Subcutaneous abdominal adipose tissue (tissue), 5 donors: ENCODE data around the gene TBX3.

Experiments used
- H3K27ac ChIP-seq: one replicate; pipeline ENCODE4 v1.7.0; 2013; ENCODE audit warnings: low read depth, mild to moderate bottlenecking, inconsistent platforms, low read length, moderate library complexity
- H3K27me3 ChIP-seq, 5 donors: one replicate each; pipeline ENCODE4 v1.7.0; 2013; ENCODE audit warnings: low read length in 5 of 5, inconsistent platforms in 1 of 5; ENCODE audit not compliant: control insufficient read depth in 5 of 5, insufficient read depth in 4 of 5
- H3K36me3 ChIP-seq, 5 donors: one replicate each; pipeline ENCODE4 v1.7.0; 2013; ENCODE audit warnings: low read length in 5 of 5; ENCODE audit not compliant: control insufficient read depth in 5 of 5, insufficient read depth in 5 of 5
- H3K4me1 ChIP-seq, 5 donors: one replicate each; pipeline ENCODE4 v1.7.0; 2013; ENCODE audit warnings: low read length in 5 of 5, mild to moderate bottlenecking in 3 of 5, moderate library complexity in 1 of 5; ENCODE audit not compliant: control insufficient read depth in 5 of 5, insufficient read depth in 5 of 5
- H3K4me3 ChIP-seq, 5 donors: one replicate each; pipeline ENCODE4 v1.7.0; 2013; ENCODE audit warnings: low read length in 5 of 5, low read depth in 1 of 5
- H3K9ac ChIP-seq, 5 donors: one replicate each; pipeline ENCODE4 v1.7.0; 2013; ENCODE audit warnings: low read length in 5 of 5, mild to moderate bottlenecking in 4 of 5, moderate library complexity in 3 of 5
- H3K9me3 ChIP-seq, 5 donors: one replicate each; pipeline ENCODE4 v1.7.0; 2013; ENCODE audit warnings: low read length in 5 of 5; ENCODE audit not compliant: control insufficient read depth in 5 of 5
- donor health status: healthy.
- donor health status: healthy.
- donor health status: healthy.
- donor health status: healthy.
- donor health status: healthy.

The TBX3 gene

GRCh38 chr12:114697741-114698565 lies 14.0 kb upstream of the TBX3 start:
- Histone ChIP-seq H3K27ac (no peak overlapping the region), H3K4me1 (peaks cover 0 to 27% (median 21%) of the 10 kb centered on the region in 5 donors), H3K27me3 (peaks cover 43 to 90% (median 81%) of the 10 kb centered on the region in 5 donors), H3K9ac (peak overlapping the region in 1 of 5 donors; percentile 25), H3K4me3 (peak overlapping the region; percentile 44 to 57 (median 52)), H3K9me3 (no peaks in the 10 kb centered on the region), H3K36me3 (no peaks in the 10 kb centered on the region)

- H3K9ac ChIP-seq: no peak overlapping the region
- H3K27ac ChIP-seq: no peak overlapping the region
- H3K27me3 ChIP-seq: peaks cover 43 to 90% (median 85%) of the 10 kb centered on the region in 5 donors
- H3K4me3 ChIP-seq: peak overlapping the region in 2 of 5 donors; percentile 44 to 56
- no peaks in the 10 kb centered on the region for H3K9me3 ChIP-seq
- H3K4me1 ChIP-seq: peaks cover 0 to 32% (median 27%) of the 10 kb centered on the region in 5 donors
- H3K36me3 ChIP-seq: no peaks in the 10 kb centered on the region
These were observed 13.3 kb upstream of the TBX3 start for GRCh38 chr12:114697243-114697716.

- peaks cover 0 to 35% (median 31%) of the 10 kb centered on the region in 5 donors for H3K4me1 ChIP-seq
- no peak overlapping the region for H3K9ac ChIP-seq
- H3K36me3 ChIP-seq: no peaks in the 10 kb centered on the region
- peaks cover 37 to 89% (median 79%) of the 10 kb centered on the region in 5 donors for H3K27me3 ChIP-seq
- H3K27ac ChIP-seq: no peak overlapping the region
- H3K9me3 ChIP-seq: no peaks in the 10 kb centered on the region
- no peak overlapping the region for H3K4me3 ChIP-seq
These were observed 12.7 kb upstream of the TBX3 start for GRCh38 chr12:114696443-114697242.

GRCh38 chr12:114695305-114695592 lies 11.3 kb upstream of the TBX3 start:
- Histone ChIP-seq H3K36me3 (no peaks in the 10 kb centered on the region), H3K27me3 (peaks cover 28 to 87% (median 77%) of the 10 kb centered on the region in 5 donors), H3K4me1 (peaks cover 0 to 33% (median 31%) of the 10 kb centered on the region in 5 donors), H3K9me3 (no peaks in the 10 kb centered on the region), H3K27ac (no peak overlapping the region), H3K4me3 (no peak overlapping the region), H3K9ac (no peak overlapping the region)

- Histone ChIP-seq H3K27me3 (peaks cover 25 to 83% (median 71%) of the 10 kb centered on the region in 5 donors), H3K9me3 (no peaks in the 10 kb centered on the region), H3K4me1 (peaks cover 0 to 29% (median 25%) of the 10 kb centered on the region in 5 donors), H3K4me3 (no peak overlapping the region), H3K9ac (no peak overlapping the region), H3K36me3 (no peaks in the 10 kb centered on the region), H3K27ac (no peak overlapping the region)
These were observed 10.7 kb upstream of the TBX3 start for GRCh38 chr12:114694436-114695304.

GRCh38 chr12:114693532-114693931 lies 9.6 kb upstream of the TBX3 start:
- Histone ChIP-seq H3K27me3 (peaks cover 19 to 78% (median 65%) of the 10 kb centered on the region in 5 donors), H3K36me3 (no peaks in the 10 kb centered on the region), H3K9me3 (no peaks in the 10 kb centered on the region), H3K4me3 (no peak overlapping the region), H3K27ac (no peak overlapping the region), H3K9ac (no peak overlapping the region), H3K4me1 (peaks cover 0 to 28% (median 23%) of the 10 kb centered on the region in 5 donors)

- no peaks in the 10 kb centered on the region for H3K9me3 ChIP-seq
- peak overlapping the region; percentile 50 to 85 (median 66) for H3K4me3 ChIP-seq
- H3K27me3 ChIP-seq: peaks cover 18 to 78% (median 61%) of the 10 kb centered on the region in 5 donors
- H3K4me1 ChIP-seq: peaks cover 0 to 23% (median 19%) of the 10 kb centered on the region in 5 donors
- H3K9ac ChIP-seq: peak overlapping the region in 1 of 5 donors; percentile 26
- no peak overlapping the region for H3K27ac ChIP-seq
- H3K36me3 ChIP-seq: no peaks in the 10 kb centered on the region
These were observed 9.1 kb upstream of the TBX3 start for GRCh38 chr12:114693059-114693531.

- Histone ChIP-seq H3K27ac (no peak overlapping the region), H3K4me3 (peak overlapping the region; percentile 50 to 85 (median 66)), H3K9me3 (no peaks in the 10 kb centered on the region), H3K4me1 (peaks cover 0 to 16% (median 12%) of the 10 kb centered on the region in 5 donors), H3K36me3 (no peaks in the 10 kb centered on the region), H3K9ac (peak overlapping the region in 2 of 5 donors; percentile 26 to 41), H3K27me3 (peaks cover 18 to 74% (median 54%) of the 10 kb centered on the region in 5 donors)
These were observed 8.4 kb upstream of the TBX3 start for GRCh38 chr12:114692186-114693058.
